OCI-LY1 (cell line): Measurements from ENCODE around the gene MANSC1.

Experiments used
- H2AFZ ChIP-seq: fragments of 200-600 bp; sonication (generic), shearing (Covaris generic); 2 replicates; pipeline ENCODE4 v1.6.0; 2014; ENCODE audit warnings: antibody characterized with exemption, mild to moderate bottlenecking, low read length
- H3F3A ChIP-seq: fragments of 200-600 bp; sonication (generic), shearing (Covaris generic); 2 replicates; pipeline ENCODE4 v1.6.0; 2014; ENCODE audit warnings: mild to moderate bottlenecking, antibody characterized with exemption, low read length, moderate library complexity; ENCODE audit not compliant: insufficient read depth
- H3K27ac ChIP-seq: fragments of 200-600 bp; sonication (generic); 2 replicates; pipeline ENCODE4 v1.5.1; 2014; ENCODE audit warnings: low read length, mixed run types, mild to moderate bottlenecking, low read depth; ENCODE audit not compliant: poor library complexity, severe bottlenecking
- H3K27me3 ChIP-seq: fragments of 200-600 bp; sonication (generic); 2 replicates; pipeline ENCODE4 v1.6.0; 2014; ENCODE audit warnings: antibody characterized with exemption, mild to moderate bottlenecking, low read length, moderate library complexity; ENCODE audit not compliant: insufficient read depth
- H3K36me3 ChIP-seq: fragments of 200-600 bp; sonication (generic); 2 replicates; pipeline ENCODE4 v1.6.1; 2014; ENCODE audit warnings: mild to moderate bottlenecking, antibody characterized with exemption, low read length, moderate library complexity, mixed read lengths; ENCODE audit not compliant: insufficient read depth
- H3K4me1 ChIP-seq: fragments of 200-600 bp; sonication (generic); 2 replicates; pipeline ENCODE4 v1.5.1; 2014; ENCODE audit warnings: mild to moderate bottlenecking, low read length, moderate library complexity; ENCODE audit not compliant: insufficient read depth, severe bottlenecking
- H3K4me2 ChIP-seq: fragments of 200-600 bp; sonication (generic), shearing (Covaris generic); 2 replicates; pipeline ENCODE4 v1.6.1; 2014; ENCODE audit warnings: low read length
- H3K4me3 ChIP-seq: fragments of 200-600 bp; sonication (generic); 2 replicates; pipeline ENCODE4 v1.5.1; 2014; ENCODE audit warnings: low read length, low read depth, mild to moderate bottlenecking, mixed read lengths; ENCODE audit not compliant: poor library complexity, severe bottlenecking
- H3K79me2 ChIP-seq: fragments of 200-600 bp; shearing (Covaris generic); 2 replicates; pipeline ENCODE4 v1.6.1; 2016; ENCODE audit warnings: mixed run types, low read length, mixed read lengths; ENCODE audit not compliant: insufficient read depth
- H3K9ac ChIP-seq: fragments of 200-600 bp; sonication (generic), shearing (Covaris generic); 2 replicates; pipeline ENCODE4 v1.6.1; 2014; ENCODE audit warnings: mild to moderate bottlenecking, low read length, mixed read lengths
- H3K9me2 ChIP-seq: fragments of 200-600 bp; sonication (generic), shearing (Covaris generic); 2 replicates; pipeline ENCODE4 v1.6.1; 2014; ENCODE audit warnings: low read depth, mild to moderate bottlenecking, low read length, mixed read lengths
- H3K9me3 ChIP-seq: fragments of 200-600 bp; shearing (Covaris generic); 2 replicates; pipeline ENCODE4 v1.6.1; 2014; ENCODE audit warnings: low read length, mixed read lengths
- H4K20me1 ChIP-seq: fragments of 200-600 bp; sonication (generic), shearing (Covaris generic); 2 replicates; pipeline ENCODE4 v1.6.0; 2016; ENCODE audit warnings: mild to moderate bottlenecking, low read length; ENCODE audit not compliant: insufficient read depth
- EZH2 ChIP-seq: fragments of 200-600 bp; sonication (generic), shearing (Covaris generic); IDR thresholded peaks from 2 replicates; pipeline ENCODE4 v1.8.0; 2017; ENCODE audit warnings: borderline replicate concordance, mixed run types, mild to moderate bottlenecking, antibody characterized with exemption, low read length, moderate library complexity, mixed read lengths
- TF ChIP-seq, protein P1 (sequence below): fragments of 200-600 bp; sonication (generic), shearing (Covaris generic); IDR thresholded peaks from 2 replicates; pipeline ENCODE4 v1.5.1; 2017; ENCODE audit warnings: mild to moderate bottlenecking, antibody characterized with exemption, low read length, moderate library complexity, mixed read lengths

The MANSC1 gene

DNA sequence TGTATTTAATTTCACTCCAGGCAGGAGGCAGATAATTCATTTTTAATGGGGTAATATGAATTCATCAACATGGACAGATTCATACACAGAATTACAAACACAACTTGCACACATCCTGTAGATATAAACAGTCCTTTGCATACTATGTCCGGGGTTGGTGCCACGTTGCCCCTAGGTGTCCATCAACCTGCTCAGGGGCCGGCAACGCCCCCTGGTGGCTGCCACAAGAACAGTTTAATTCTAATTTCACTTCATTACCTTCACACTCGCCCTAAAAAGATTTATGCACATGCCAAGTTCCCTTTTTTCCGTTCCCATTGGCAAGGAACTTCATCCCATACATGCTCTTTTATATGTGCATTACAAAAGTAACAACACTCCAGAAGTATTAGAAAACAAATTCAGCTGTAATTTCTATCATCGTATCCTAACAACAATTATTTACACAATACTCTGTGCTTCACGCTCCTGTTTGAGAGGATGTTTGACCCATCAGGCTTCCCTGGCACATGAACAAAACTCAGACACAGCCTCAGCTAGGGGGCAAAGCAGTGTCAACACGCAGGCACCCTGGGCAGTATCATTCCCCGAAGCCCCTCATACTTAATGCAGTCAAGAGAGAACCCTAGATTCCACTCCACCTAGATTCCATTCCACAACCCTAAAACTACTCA is 15.5 kb downstream of the MANSC1 start:
- TF ChIP-seq EZH2 = no peak
- TF ChIP-seq, protein P1, sequence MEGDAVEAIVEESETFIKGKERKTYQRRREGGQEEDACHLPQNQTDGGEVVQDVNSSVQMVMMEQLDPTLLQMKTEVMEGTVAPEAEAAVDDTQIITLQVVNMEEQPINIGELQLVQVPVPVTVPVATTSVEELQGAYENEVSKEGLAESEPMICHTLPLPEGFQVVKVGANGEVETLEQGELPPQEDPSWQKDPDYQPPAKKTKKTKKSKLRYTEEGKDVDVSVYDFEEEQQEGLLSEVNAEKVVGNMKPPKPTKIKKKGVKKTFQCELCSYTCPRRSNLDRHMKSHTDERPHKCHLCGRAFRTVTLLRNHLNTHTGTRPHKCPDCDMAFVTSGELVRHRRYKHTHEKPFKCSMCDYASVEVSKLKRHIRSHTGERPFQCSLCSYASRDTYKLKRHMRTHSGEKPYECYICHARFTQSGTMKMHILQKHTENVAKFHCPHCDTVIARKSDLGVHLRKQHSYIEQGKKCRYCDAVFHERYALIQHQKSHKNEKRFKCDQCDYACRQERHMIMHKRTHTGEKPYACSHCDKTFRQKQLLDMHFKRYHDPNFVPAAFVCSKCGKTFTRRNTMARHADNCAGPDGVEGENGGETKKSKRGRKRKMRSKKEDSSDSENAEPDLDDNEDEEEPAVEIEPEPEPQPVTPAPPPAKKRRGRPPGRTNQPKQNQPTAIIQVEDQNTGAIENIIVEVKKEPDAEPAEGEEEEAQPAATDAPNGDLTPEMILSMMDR = peak; percentile 89
- H3K27ac ChIP-seq = no peak overlapping the region

DNA sequence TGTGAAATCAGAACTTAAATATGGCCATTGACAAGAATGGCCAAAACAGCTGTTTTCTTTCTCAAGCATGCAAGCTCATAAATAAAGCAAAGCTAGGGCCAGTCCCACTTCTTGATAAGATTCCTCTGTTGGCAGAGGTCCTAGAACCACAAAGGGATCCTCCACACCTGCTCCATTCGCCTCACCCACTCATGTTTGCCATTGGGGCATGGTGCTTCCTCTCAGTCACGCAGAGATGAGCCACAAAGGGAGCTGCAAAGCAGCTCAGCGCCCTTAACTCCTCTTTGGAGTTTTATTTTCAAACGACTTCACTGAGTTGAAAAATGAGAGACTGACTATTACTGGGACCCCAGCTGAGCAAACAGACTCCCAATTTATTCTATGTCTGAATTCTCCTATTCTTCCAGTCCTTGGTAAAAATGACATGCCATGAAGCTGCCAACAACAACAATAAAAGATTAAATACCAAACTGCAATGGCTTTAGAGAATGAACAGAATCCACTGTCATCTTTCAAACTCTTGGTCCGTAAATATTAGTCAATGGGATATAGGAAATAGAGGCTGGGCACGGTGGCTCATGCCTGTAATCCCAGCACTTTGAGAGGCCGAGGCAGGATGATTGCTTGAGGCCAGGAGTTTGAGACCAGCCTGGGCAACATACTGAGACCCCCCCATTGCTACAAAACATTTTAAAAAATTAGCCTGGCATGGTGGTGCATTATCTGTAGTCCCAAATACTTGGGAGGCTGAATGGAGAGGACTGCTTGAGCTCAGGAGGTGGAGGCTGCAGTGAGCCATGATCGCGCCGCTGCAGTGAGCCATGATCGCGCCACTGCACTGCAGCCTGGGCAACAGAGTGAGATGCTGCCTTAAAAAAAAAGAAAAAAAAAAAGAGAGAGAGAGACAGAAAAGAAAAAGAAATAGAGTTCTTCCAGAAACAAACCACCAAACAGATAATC is 16.4 kb downstream of the MANSC1 start:
- H3K9me3 ChIP-seq = no peaks in the 10 kb centered on the region
- no peak overlapping the region for H3K27ac ChIP-seq
- H3K36me3 ChIP-seq = no peaks in the 10 kb centered on the region
- TF ChIP-seq, protein P1 = no peak
- TF ChIP-seq EZH2 = no peak
- no peak overlapping the region for H3K4me3 ChIP-seq
- no peak overlapping the region for H3K4me2 ChIP-seq
- no peak overlapping the region for H3K9ac ChIP-seq
- no peaks in the 10 kb centered on the region for H3K9me2 ChIP-seq
- H4K20me1 ChIP-seq = no peaks in the 10 kb centered on the region
- no peaks in the 10 kb centered on the region for H3K4me1 ChIP-seq
- no peaks in the 10 kb centered on the region for H3K27me3 ChIP-seq
- H2AFZ ChIP-seq = no peak overlapping the region
- H3F3A ChIP-seq = no peaks in the 10 kb centered on the region
- no peaks in the 10 kb centered on the region for H3K79me2 ChIP-seq

More for the DNA sequence above, 15.5 kb downstream of the MANSC1 start:
- no peaks in the 10 kb centered on the region for H3F3A ChIP-seq
- no peaks in the 10 kb centered on the region for H3K4me1 ChIP-seq
- H3K9me3 ChIP-seq = no peaks in the 10 kb centered on the region
- H3K4me3 ChIP-seq = no peak overlapping the region
- no peak overlapping the region for H3K9ac ChIP-seq
- no peaks in the 10 kb centered on the region for H3K36me3 ChIP-seq
- no peaks in the 10 kb centered on the region for H3K27me3 ChIP-seq
- no peak overlapping the region for H2AFZ ChIP-seq
- H3K79me2 ChIP-seq = no peaks in the 10 kb centered on the region
- no peak overlapping the region for H3K4me2 ChIP-seq
- H3K9me2 ChIP-seq = no peaks in the 10 kb centered on the region
- H4K20me1 ChIP-seq = no peaks in the 10 kb centered on the region

DNA sequence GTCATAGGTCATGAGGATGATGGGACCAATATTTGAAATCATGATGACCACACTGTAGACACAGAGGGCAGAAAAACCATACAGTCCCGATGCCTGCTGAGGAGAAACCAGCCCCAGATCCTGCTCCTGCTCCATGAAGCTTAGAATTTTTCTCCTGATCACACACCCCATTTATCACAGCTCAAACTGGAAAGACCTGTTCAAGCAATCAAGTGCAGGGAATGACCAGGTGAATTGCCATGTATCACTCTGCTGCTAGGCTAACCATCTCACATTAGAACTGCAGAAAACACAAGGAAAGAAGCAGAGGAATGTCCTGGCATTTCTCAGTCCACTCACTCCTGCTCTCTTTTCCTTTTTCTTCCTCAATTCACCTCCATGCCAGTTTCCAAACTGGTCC is 18.1 kb downstream of the MANSC1 start:
- H3K27me3 ChIP-seq = no peaks in the 10 kb centered on the region
- H3K79me2 ChIP-seq = no peaks in the 10 kb centered on the region
- H3K9ac ChIP-seq = no peak overlapping the region
- no peaks in the 10 kb centered on the region for H3K4me1 ChIP-seq
- no peak overlapping the region for H2AFZ ChIP-seq
- TF ChIP-seq EZH2 = no peak
- TF ChIP-seq, protein P1 = no peak
- H3K4me2 ChIP-seq = no peak overlapping the region
- H3K36me3 ChIP-seq = no peaks in the 10 kb centered on the region
- no peak overlapping the region for H3K4me3 ChIP-seq
- H3F3A ChIP-seq = no peaks in the 10 kb centered on the region
- H3K27ac ChIP-seq = no peak overlapping the region
- no peaks in the 10 kb centered on the region for H3K9me2 ChIP-seq
- H4K20me1 ChIP-seq = no peaks in the 10 kb centered on the region
- H3K9me3 ChIP-seq = no peaks in the 10 kb centered on the region
